NT2/D1 (cell line): ENCODE measurements around the gene C6orf15.

ENCODE experiments used
- SUZ12 ChIP-seq: IDR thresholded peaks from 2 replicates; pipeline ENCODE4 v1.6.1; 2011; ENCODE audit not compliant: insufficient read length, insufficient read depth; ENCODE audit errors: extremely low read depth
- YY1 ChIP-seq: IDR thresholded peaks from 2 replicates; pipeline ENCODE4 v1.6.1; 2011; ENCODE audit not compliant: insufficient read length, insufficient read depth
- ZNF274 ChIP-seq: IDR thresholded peaks from 2 replicates; pipeline ENCODE4 v1.6.1; 2011; ENCODE audit warnings: mild to moderate bottlenecking, low read depth, low read length

- TF ChIP-seq YY1 (no peak), ZNF274 (no peak), SUZ12 (no peak)
These were observed 1.6 kb upstream of the C6orf15 start for GRCh38 chr6:31113861-31114540.
